ENCODE measurements around the gene BNC1.
"Not testable (repeated sequence)": the region's sequence is repeated elsewhere in the genome, so short reads cannot be mapped to it uniquely, and the experiment has no call there.

Gene BNC1

DNA sequence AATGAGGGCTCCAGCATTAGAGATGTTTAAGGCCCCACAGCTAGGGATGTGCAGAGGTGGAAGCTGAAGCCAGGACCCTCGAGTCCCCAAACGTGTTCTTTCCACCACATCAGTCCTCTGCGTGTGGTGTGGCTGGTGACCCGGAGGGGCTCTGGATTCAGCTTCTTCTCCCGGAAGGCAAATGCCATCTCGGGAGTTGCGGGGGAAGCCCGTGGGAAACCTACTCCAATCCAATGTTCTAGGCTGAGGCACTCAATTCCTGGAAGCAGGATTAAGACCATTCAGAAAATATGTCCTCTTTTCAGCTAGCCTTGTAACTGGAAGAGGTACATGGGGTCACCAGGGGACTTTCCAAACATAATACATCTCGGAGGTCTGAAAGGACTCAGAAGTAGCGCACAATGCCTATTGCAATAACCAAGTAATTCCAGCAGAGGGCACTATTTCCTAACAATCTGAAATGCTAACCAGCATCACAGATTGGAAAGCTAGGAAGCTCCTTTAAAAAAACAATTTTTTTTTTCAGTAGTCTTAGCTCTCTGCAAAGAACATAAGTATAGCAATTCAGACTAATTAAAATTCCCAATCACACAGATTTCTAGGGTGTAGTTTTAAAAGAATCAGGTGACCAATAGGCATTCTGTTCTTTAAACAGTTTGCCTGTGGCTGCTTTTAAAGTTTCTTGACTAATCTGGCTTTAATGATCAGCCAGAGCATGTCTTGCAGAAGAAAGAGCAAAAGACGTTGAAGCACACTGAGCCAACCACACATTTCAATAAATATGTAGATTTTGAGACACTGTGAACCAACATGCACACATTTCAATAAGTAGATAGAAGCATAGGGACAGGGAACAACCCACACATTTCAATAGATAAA lies 36.1 kb downstream of the BNC1 start:
- peak in 4 of 14 donors; percentile 2 to 28 (median 10) for DNase-seq

DNA sequence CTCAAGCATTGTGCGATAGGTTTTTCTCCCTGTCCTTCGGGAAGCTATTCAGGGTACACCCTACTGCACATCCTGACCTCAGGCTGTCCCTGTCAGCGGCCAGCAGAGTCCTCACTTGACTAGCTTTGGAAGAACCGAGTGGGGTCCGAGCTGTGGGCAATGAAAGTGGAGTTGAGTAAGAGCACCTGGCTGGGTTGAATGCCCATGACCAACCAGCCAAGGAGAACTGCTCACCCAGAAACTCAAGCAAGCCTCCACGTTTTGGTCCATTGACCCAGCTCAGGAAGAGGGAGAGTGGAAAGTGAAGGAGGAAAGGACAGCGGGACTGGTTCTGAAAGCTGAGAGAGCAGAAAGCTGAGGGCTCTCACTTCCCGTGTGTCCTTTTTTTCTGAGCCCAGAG lies 40.8 kb downstream of the BNC1 start:
- no peak for DNase-seq

DNA sequence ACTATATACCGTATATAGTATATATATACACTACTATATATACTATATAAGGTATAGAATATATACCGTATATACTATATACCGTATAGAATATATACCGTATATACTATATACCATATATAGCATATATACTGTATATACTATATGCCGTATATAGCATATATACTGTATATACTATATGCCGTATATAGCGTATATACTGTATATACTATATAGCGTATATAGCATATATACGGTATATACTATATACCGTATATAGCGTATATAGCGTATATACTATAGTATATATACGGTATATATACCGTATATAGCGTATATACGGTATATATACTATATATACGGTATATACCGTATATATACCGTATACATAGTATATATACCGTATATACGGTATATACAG lies 54.2 kb downstream of the BNC1 start:
- DNase-seq: no peak

DNA sequence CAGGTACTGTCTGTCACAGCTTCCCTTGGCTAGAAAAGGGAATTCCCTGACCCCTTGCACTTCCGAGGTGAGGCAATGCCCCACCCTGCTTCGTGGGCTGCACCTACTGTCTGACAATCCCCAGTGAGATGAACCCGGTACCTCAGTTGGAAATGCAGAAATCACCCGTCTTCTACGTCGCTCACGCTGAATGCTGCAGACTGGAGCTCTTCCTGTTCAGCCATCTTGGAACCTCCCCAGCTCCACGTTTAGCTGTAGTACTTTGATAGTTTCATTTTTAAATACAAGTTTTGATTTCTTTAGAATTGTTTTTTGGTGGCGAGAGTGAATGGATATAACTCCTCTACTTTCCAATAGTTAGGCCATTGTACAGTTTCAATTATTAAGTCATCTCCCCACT lies 59.0 kb downstream of the BNC1 start:
- DNase-seq: no peak

DNA sequence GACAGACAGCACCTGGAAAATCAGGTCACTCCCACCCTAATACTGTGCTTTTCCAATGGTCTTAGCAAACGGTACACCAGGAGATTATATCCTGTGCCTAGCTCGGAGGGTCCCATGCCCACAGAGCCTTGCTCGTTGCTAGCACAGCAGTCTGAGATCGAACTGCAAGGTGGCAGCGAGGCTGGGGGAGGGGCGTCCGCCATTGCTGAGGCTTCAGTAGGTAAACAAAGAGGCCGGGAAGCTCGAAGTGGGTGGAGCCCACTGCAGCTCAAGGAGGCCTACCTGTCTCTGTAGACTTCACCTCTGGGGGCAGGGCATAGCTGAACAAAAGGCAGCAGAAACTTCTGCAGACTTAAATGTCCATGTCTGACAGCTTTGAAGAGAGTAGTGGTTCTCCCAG lies 62.7 kb downstream of the BNC1 start:
- DNase-seq: not testable (repeated sequence)

DNA sequence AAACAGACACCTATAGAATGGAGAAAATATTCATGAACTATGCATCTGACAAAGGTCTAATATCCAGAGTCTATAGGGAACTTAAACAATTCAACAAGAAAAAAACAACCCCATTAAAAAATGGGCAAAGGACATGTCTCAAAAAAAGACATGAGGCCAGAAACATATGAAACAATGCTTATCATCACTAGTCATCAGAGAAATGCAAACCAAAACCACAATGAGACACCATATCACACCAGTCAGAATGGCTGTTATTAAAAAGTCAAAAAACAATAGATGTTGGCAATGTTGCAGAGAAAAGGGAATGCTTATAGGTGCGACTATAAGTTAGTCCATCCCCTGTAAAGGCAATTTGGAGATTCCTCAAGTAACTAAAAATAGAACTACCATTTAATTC lies 65.4 kb downstream of the BNC1 start:
- no peak for DNase-seq

DNA sequence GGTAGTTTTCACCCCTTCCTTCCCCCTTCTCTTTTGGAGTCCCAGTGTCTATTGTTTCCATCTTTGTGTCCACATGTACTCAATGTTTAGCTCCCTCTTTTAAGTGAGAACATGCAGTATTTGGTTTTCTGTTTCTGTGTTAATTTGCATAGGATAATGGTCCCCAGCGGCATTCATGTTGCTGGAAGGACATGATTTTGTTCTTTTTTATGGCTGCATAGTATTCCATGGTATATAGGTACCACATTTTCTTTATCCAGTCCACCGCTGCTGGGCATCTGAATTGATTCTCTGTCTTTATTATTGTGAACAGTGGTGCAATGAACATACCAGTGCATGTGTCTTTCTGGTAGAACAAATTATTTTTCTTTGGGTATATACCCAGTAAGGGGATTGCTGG lies 69.2 kb downstream of the BNC1 start:
- no peak for DNase-seq

DNA sequence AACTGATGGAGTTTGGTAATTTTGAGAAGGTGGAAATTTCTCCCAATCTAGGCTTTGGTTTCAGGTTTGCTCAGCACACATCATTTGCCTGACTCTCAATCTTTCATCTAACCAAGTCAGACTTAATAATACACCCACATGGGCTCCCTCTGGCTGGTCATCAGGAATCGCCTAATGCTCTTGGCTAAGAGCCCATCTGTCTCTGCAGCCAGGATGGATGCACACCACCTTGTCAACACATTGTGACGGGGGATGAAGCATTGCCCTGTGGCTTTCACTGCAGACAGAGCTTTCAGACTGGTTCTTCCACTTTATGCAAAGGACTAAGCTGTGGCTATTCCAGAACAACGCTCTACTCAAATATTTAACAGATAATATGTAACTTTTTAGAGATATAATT lies 73.8 kb downstream of the BNC1 start:
- peak in 1 of 14 donors; percentile 48 for DNase-seq

DNA sequence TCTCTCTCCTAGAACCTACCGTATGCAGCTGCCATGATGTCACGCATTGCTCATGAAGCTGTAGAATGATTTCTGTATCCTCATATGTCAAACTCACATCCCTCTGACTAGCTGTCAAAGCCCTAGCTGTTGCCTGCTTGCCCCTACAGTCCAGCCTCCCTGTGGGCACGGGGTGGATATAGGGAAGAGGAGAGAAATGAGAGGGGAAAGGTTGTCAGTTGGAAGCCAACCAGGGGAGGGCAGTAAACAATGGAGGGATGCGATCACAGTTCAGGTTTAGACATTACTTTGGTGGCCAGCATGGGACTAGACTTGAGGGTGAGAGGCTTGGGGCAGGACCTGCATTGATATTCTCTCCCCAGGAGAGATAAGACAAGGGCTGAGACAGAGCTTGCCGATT lies 75.1 kb downstream of the BNC1 start:
- DNase-seq: no peak

DNA sequence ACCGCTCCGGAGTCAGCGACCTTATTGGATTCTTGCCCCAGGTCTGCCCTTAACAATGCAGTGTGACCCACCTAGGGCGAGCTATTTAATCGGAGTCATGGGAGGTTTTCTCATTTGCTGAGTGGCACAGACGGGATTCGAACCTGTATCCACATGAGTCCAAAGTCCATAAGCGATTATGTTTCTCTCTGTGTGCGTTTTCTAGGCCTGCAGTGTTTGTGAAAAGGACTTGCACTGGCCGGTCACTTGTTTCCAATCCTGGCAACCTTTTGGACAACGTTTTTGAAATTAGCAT lies 76.2 kb downstream of the BNC1 start:
- DNase-seq: no peak

DNA sequence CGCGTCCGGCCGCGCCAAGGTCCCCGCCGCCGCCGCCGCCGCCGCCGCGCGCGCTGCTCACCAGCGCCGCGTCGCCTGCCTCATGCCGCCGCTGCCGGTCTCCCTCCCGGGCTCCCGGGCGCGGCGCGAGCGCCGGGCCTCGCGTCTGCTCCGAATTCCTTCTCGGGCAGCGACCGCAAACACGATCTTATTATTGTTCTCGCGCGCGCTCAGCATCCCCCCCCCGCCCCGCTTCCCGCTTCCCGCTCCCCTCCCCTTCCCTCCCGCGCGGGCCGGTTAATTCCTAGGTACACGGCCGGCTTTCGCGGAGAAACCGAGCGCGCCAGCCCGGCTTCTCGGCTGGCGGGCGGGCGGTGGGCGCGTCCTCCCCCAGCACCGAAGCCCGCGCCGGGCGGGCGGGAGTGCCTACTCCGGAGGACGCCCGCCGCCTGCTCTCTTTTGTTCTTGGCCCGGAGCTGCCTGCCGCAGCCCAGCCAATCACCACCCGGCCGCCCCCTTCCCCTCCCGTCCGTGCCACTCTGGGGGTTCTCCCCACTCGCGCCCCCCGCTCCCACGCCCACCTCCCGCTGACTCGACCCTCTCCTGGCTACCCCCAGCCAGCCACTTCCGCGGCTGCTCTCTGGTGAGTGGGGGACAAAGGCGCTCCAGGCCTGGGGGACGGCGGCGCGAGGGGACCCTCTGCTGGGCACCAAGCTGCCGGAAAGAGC lies 76.7 kb downstream of the BNC1 start, which contains the start of gene HDGFL3:
Gene HDGFL3 (minus strand): TSS at position 164 of the 707 bp plus-strand sequence. CDS start 409 bp downstream, outside the sequence.
- peak in 12 of 14 donors; percentile 28 to 79 (median 52) for DNase-seq

DNA sequence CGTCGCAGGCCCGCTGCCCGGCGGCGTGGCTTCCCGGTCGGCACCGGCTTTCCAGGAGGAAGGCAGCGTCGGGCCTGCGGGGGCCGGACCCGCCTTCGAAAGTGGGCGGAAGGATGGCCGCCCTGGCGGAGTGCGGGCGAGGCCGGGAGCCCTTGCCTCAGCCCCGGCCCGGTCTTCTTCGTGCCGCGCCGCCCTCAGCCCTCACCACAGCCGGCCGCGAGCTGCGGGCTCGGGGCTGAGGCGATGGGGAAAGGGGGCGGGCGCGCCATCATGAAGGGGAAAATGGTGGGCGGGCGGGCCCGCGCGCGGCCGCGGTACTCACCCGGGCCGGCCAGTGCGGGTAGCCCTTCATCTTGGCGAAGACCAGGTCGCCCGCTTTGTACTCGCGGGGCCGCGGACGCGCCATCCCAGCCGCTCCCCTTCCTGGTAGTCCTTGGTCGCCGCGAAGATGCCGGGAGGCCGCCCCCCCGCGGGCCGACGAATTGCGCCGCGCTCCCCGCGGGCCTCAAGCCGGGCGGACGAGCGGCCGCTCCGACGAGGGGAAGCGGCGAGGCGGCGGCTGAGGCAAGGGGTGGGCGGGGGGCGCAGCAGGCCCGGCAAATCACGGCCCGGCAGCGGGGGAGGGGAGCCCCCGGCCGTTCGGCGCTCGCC lies 77.3 kb downstream of the BNC1 start:
- peak in 8 of 14 donors; percentile 26 to 79 (median 49) for DNase-seq

DNA sequence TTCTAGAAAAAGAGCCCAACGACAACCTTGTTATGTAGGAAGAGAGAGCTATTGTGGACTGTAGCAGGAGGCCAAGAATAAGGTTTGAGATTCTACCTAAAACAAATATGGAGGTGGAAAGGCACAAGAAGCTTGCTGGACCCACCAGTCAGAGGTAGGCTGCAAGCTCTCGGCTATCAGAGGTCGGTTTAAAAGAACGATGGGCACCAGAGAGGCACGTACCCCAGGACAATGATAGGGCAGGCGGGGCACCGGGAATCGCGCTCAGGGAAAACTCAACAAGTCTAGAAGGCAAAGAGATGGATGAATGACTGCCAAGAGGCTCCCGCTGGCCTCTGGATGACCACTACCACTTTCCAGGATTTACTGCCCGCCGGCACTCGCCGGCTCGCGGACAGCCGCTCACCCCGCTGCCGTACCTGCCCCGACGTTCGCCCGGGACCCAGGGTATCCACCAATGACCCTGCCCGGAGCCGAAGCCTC lies 77.9 kb downstream of the BNC1 start:
- peak in 6 of 14 donors; percentile 8 to 55 (median 36) for DNase-seq

Measured in C1 segment of cervical spinal cord (tissue), 14 donors.